ENCODE data around the gene LRRC4B. TPM values are rescaled to one million over a fixed set of nuclear protein-coding genes. Genes with fewer than 3 reads are reported as not detected.

The LRRC4B gene
- total and polyA plus RNA-seq, 2 of the 8 experiments (the other 6 are each of a cell fraction or from before 2014, with no cell fraction given) = 13.4 to 21.2 TPM

DNA sequence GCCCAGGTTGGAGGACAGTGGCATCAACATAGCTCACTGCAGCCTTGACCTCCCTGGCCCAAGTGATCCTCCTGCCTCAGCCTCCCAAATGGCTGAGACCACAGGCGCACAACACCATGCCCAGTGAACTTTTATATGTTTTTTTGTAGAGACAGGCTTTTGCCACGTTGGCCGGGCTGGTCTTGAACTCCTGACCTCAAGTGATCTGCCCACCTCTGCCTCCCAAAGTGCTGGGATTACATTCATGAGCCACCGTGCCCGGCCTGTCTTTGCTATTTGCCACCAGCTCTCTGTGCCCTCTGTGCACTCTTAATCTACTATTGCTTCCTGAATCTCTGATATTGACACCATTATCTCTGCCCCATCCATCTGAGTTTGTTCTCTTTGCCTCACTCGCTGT lies 34.3 kb upstream of the LRRC4B start:
- no peak overlapping the region for H2BK15ac ChIP-seq (ENCODE audit: low read length)
- H3K27ac ChIP-seq (ENCODE audit: low read depth, low read length) = no peak overlapping the region
- no peak overlapping the region for H2BK5ac ChIP-seq (ENCODE audit: low read depth, low read length)
- no peak overlapping the region for H3K18ac ChIP-seq (ENCODE audit: extremely low read depth, low read length)
- no peak overlapping the region for H3K4ac ChIP-seq (replicated peaks; ENCODE audit: insufficient read length, low read depth, low read length)
- no peak overlapping the region for H2BK120ac ChIP-seq (replicated peaks; ENCODE audit: low read depth, low read length)
- H4K20me1 ChIP-seq (replicated peaks in 1 of 2; ENCODE audit: control insufficient read depth in 1 of 2, insufficient read depth in 2 of 2, low read length in 2 of 2) = no peaks in the 10 kb centered on the region
- no peak overlapping the region for H4K8ac ChIP-seq (ENCODE audit: extremely low read depth, insufficient read depth, low read length)
- peaks cover 0 to 2% (median under 1%) of the 10 kb centered on the region in 4 experiments; a peak in 2 of 7 replicates for H3K4me1 ChIP-seq (replicated peaks in 1 of 4; ENCODE audit: control insufficient read depth in 3 of 4, insufficient read depth in 4 of 4, low read length in 3 of 4)
- H2AK5ac ChIP-seq (ENCODE audit: low read depth, low read length) = no peak overlapping the region
- no peak overlapping the region for H3K4me3 ChIP-seq (ENCODE audit: extremely low read depth in 1 of 4, insufficient read depth in 2 of 4, low read depth in 3 of 4, low read length in 4 of 4)
- no peaks in the 10 kb centered on the region for H3K79me1 ChIP-seq (ENCODE audit: low read depth, low read length)
- H2BK12ac ChIP-seq (ENCODE audit: low read depth, low read length) = no peak overlapping the region
- H4K5ac ChIP-seq (ENCODE audit: insufficient read length, low read depth, low read length) = no peak overlapping the region
- no peaks in the 10 kb centered on the region for H3K36me3 ChIP-seq (ENCODE audit: control insufficient read depth in 2 of 4, insufficient read depth in 4 of 4, low read length in 3 of 4)
- peaks cover 0 to 9% of the 10 kb centered on the region in 2 experiments; a peak in 2 of 4 replicates for H3K9me3 ChIP-seq (ENCODE audit: insufficient read depth in 2 of 2, low read depth in 1 of 2, low read length in 1 of 2)
- FAIRE-seq (no peak), DNase-seq (ENCODE audit: low read depth in 1 of 2, low spot score in 2 of 2) (no peak)
- H3K56ac ChIP-seq (replicated peaks; ENCODE audit: insufficient read length, low read depth, low read length) = no peak overlapping the region
- H3K4me2 ChIP-seq (ENCODE audit: insufficient read depth in 1 of 2, low read depth in 2 of 2, low read length in 2 of 2) = no peak overlapping the region
- TF ChIP-seq RBBP5 (IDR thresholded peaks at IDR 0.05; ENCODE audit: borderline replicate concordance, low read depth, low read length) (no peak), SAP30 (IDR thresholded peaks at IDR 0.05; ENCODE audit: insufficient read depth, insufficient replicate concordance, low read length) (no peak), YY1 (IDR thresholded peaks at IDR 0.05; ENCODE audit: low read depth, low read length) (no peak), EP300 (IDR thresholded peaks at IDR 0.05; ENCODE audit: borderline replicate concordance in 1 of 2, low read depth in 2 of 2, low read length in 2 of 2) (no peak), TCF12 (IDR thresholded peaks at IDR 0.05; ENCODE audit: low read depth, low read length) (no peak), POU5F1 (IDR thresholded peaks at IDR 0.05; ENCODE audit: low read depth, low read length) (no peak), PHF8 (conservative IDR thresholded peaks at IDR 0.05; ENCODE audit: low read depth, low read length) (no peak)
- H3K23ac ChIP-seq (ENCODE audit: insufficient read length) = no peak overlapping the region
- H3K79me2 ChIP-seq (ENCODE audit: control insufficient read depth in 1 of 2, insufficient read depth in 2 of 2, low read length in 2 of 2) = no peaks in the 10 kb centered on the region
- H3K14ac ChIP-seq (ENCODE audit: insufficient read length) = no peak overlapping the region
- peaks cover 3 to 26% (median 22%) of the 10 kb centered on the region in 4 experiments for H3K27me3 ChIP-seq (replicated peaks in 1 of 4; ENCODE audit: control insufficient read depth in 3 of 4, extremely low read depth in 1 of 4, insufficient read depth in 3 of 4, low read length in 3 of 4)
- no peak overlapping the region for H2AFZ ChIP-seq (ENCODE audit: low read length)
- no peak overlapping the region for H3K9ac ChIP-seq (replicated peaks in 1 of 4; ENCODE audit: extremely low read depth in 1 of 4, low read depth in 3 of 4, low read length in 3 of 4)
- 67% methylated on average over 6 of the region's 6 CpGs; no CpG with 5 or more reads in 1 of the 2 experiments for WGBS, 2 experiments (ENCODE audit: extremely low coverage in 1 of 2, insufficient coverage in 1 of 2, insufficient read length in 1 of 2, insufficient replicate concordance in 2 of 2, low coverage in 1 of 2, low lambda C conversion rate in 2 of 2, missing lambda C conversion rate in 1 of 2)
- no peak overlapping the region for H4K91ac ChIP-seq (replicated peaks; ENCODE audit: insufficient read length, low read length)
- ChIA-PET POLR2A (ENCODE audit: partially characterized antibody) (no interaction called here), CTCF (ENCODE audit: partially characterized antibody) (interaction anchor here (0.9 to 2.2 kb wide), 2 partner anchors 19 to 65 kb away, joined by 3 to 6 read pairs; no protein-coding TSS in a partner anchor)
- no peak overlapping the region for H2BK20ac ChIP-seq (ENCODE audit: low read length)
- no peaks in the 10 kb centered on the region; the same call in 1 of the 2 replicates for H3K23me2 ChIP-seq (ENCODE audit: low read depth, low read length)
